GM21576 (cell line): ENCODE data around the gene CP.

Experiments used
- ATAC-seq: cut with Tn5 transposase; IDR thresholded peaks from one replicate; pipeline ENCODE4 v1.9.1; 2021; ENCODE audit warnings: mild to moderate bottlenecking, moderate library complexity; ENCODE audit not compliant: unreplicated experiment

The CP gene

GRCh38 chr3:149128821-149129220, 92.8 kb downstream of the CP start:
- no peak for ATAC-seq

- ATAC-seq, result no peak
Observed at GRCh38 chr3:149122721-149123578, 98.7 kb downstream of the CP start.
